GM23248 (cell line): ENCODE data around the gene GCNT3.

Experiments used
- EZH2 ChIP-seq: fragments of 200-600 bp; sonication (generic); IDR thresholded peaks from 2 replicates; pipeline ENCODE4 v1.6.1; 2018; ENCODE audit warnings: antibody characterized with exemption, mild to moderate bottlenecking; ENCODE audit not compliant: insufficient read depth, poor library complexity, severe bottlenecking
- EZH2phosphoT487 ChIP-seq: fragments of 200-600 bp; sonication (generic); IDR thresholded peaks from 2 replicates; pipeline ENCODE4 v1.6.1; 2018; ENCODE audit warnings: antibody characterized with exemption, moderate library complexity, mild to moderate bottlenecking, low read depth; ENCODE audit not compliant: insufficient read depth

- TF ChIP-seq EZH2phosphoT487 (no peak), EZH2 (no peak)
These were observed 47.8 kb downstream of the GCNT3 start for GRCh38 chr15:59659366-59659765.
